NT2/D1 (cell line): ENCODE measurements around the gene FOXI2.
A peak's percentile ranks its signal among the peaks of the same experiment; 100 is the strongest.

Source experiments
- DNase-seq: peaks from one replicate; pipeline ENCODE4 v3.0.0-alpha.2; 2011; ENCODE audit warnings: low read depth, low spot score
- H3K27me3 ChIP-seq: 2 replicates; pipeline ENCODE4 v1.6.0; 2011; ENCODE audit warnings: mild to moderate bottlenecking; ENCODE audit not compliant: insufficient read length, insufficient read depth
- H3K36me3 ChIP-seq: 2 replicates; pipeline ENCODE4 v1.6.1; 2011; ENCODE audit warnings: mild to moderate bottlenecking, low read length, mixed read lengths; ENCODE audit not compliant: insufficient read depth, insufficient read length
- H3K4me1 ChIP-seq: 2 replicates; pipeline ENCODE4 v1.5.1; 2011; ENCODE audit not compliant: insufficient read depth, insufficient read length
- H3K4me3 ChIP-seq: 2 replicates; pipeline ENCODE4 v1.5.1; 2011; ENCODE audit warnings: low read depth; ENCODE audit not compliant: insufficient read length
- H3K9ac ChIP-seq: 2 replicates; pipeline ENCODE4 v1.6.0; 2011; ENCODE audit warnings: low read depth; ENCODE audit not compliant: insufficient read length
- H3K9me3 ChIP-seq: 2 replicates; pipeline ENCODE4 v1.5.1; 2011; ENCODE audit warnings: mild to moderate bottlenecking, low read length; ENCODE audit not compliant: insufficient read depth
- SUZ12 ChIP-seq: IDR thresholded peaks from 2 replicates; pipeline ENCODE4 v1.6.1; 2011; ENCODE audit not compliant: insufficient read length, insufficient read depth; ENCODE audit errors: extremely low read depth
- YY1 ChIP-seq: IDR thresholded peaks from 2 replicates; pipeline ENCODE4 v1.6.1; 2011; ENCODE audit not compliant: insufficient read length, insufficient read depth
- ZNF274 ChIP-seq: IDR thresholded peaks from 2 replicates; pipeline ENCODE4 v1.6.1; 2011; ENCODE audit warnings: mild to moderate bottlenecking, low read depth, low read length

Gene FOXI2

GRCh38 chr10:127736222-127736914, 617 bp upstream of the FOXI2 start:
- H3K27me3 ChIP-seq: peaks cover 60% of the 10 kb centered on the region
- TF ChIP-seq SUZ12 (no peak), YY1 (no peak), ZNF274 (no peak)
- H3K4me3 ChIP-seq: peak overlapping the region; percentile 54
- peak overlapping the region; percentile 76 for H3K9ac ChIP-seq
- H3K9me3 ChIP-seq: no peaks in the 10 kb centered on the region
- peaks cover 5% of the 10 kb centered on the region for H3K4me1 ChIP-seq
- no peak for DNase-seq
- H3K36me3 ChIP-seq: peaks cover 3% of the 10 kb centered on the region

DNA sequence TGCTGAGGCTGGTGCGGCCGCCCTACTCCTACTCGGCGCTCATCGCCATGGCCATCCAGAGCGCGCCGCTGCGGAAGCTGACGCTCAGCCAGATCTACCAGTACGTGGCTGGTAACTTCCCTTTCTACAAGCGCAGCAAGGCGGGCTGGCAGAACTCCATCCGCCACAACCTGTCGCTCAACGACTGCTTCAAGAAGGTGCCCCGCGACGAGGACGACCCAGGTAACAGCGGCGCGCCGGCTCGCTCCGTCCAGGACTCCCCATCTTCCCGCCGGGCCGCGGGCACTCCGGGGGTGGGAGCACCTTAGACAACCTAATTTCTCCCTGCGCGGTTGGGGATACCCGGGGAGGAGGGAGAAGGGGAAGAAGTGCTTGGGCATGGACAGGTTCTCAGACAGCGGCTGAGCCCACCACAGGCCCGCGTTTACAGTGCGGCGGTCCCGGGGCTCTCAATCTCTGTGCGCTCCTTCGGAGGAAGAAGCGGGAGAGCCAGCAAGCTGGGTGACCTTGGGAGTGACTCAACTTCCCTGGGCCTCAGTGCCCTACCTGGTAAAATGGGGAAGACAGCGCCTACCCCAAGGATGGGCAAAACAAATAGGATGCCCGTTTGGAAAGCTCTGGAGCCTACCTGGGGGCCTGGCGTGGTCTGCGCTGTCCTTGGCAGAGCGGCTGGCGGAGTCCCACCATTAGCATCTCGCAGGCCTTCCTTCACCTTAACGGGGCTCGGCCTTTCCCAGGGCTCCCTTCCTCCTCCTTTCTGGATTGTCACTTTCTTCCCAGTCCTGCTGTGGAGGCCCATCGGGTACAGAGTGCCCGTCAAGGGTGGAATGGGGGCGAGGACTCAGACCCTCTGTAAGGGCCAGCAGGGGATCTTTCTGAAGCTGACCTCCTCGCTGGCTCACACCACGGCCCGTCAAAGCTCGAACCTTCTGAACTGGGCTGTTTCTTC, 852 bp downstream of the FOXI2 start:
- DNase-seq: no peak
- peaks cover 60% of the 10 kb centered on the region for H3K27me3 ChIP-seq

GRCh38 chr10:127738512-127739424, 1.8 kb downstream of the FOXI2 start:
- no peak for TF ChIP-seq SUZ12
- no peak for TF ChIP-seq ZNF274
- TF ChIP-seq YY1: no peak
- peaks cover 3% of the 10 kb centered on the region for H3K36me3 ChIP-seq
- H3K9ac ChIP-seq: no peak overlapping the region
- H3K4me3 ChIP-seq: no peak overlapping the region
- peaks cover 5% of the 10 kb centered on the region for H3K4me1 ChIP-seq
- no peak for DNase-seq
- peaks cover 54% of the 10 kb centered on the region for H3K27me3 ChIP-seq
- no peaks in the 10 kb centered on the region for H3K9me3 ChIP-seq

More for the DNA sequence above, 852 bp downstream of the FOXI2 start:
- H3K9me3 ChIP-seq: no peaks in the 10 kb centered on the region
- H3K4me1 ChIP-seq: peaks cover 5% of the 10 kb centered on the region
- H3K4me3 ChIP-seq: peak overlapping the region; percentile 54
- peaks cover 3% of the 10 kb centered on the region for H3K36me3 ChIP-seq
- TF ChIP-seq SUZ12 (no peak), YY1 (no peak), ZNF274 (no peak)
- H3K9ac ChIP-seq: peak overlapping the region; percentile 76

DNA sequence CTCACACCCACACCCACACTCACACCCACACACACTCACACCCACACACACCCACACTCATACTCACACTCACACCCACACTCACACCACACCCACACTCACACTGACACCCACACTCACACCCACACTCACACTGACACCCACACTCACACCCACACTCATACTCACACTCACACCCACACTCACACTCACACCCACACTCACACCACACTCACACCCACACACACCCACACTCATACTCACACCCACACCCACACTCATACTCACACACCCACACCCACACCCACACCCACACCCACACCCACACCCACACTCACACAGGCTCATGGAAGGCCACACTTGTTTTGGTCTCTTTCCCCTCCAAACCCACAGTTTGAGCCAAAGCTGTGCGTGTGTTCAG, 2.9 kb downstream of the FOXI2 start:
- H3K4me3 ChIP-seq: no peak overlapping the region
- no peak overlapping the region for H3K9ac ChIP-seq
- no peaks in the 10 kb centered on the region for H3K9me3 ChIP-seq
- peaks cover 46% of the 10 kb centered on the region for H3K27me3 ChIP-seq
- peaks cover 3% of the 10 kb centered on the region for H3K36me3 ChIP-seq
- H3K4me1 ChIP-seq: peaks cover 5% of the 10 kb centered on the region
- no peak for DNase-seq
- TF ChIP-seq ZNF274 (no peak), YY1 (no peak), SUZ12 (no peak)

- no peaks in the 10 kb centered on the region for H3K9me3 ChIP-seq
- TF ChIP-seq ZNF274 (no peak), YY1 (no peak), SUZ12 (no peak)
- no peak overlapping the region for H3K4me3 ChIP-seq
- H3K36me3 ChIP-seq: peaks cover 3% of the 10 kb centered on the region
- no peak for DNase-seq
- H3K27me3 ChIP-seq: peaks cover 40% of the 10 kb centered on the region
- H3K9ac ChIP-seq: no peak overlapping the region
- H3K4me1 ChIP-seq: peaks cover 2% of the 10 kb centered on the region
These were observed 3.6 kb downstream of the FOXI2 start for GRCh38 chr10:127740596-127740995.

GRCh38 chr10:127743205-127743604, 6.2 kb downstream of the FOXI2 start:
- no peak for TF ChIP-seq SUZ12
- H3K9me3 ChIP-seq: no peaks in the 10 kb centered on the region
- peaks cover 2% of the 10 kb centered on the region for H3K4me1 ChIP-seq
- H3K9ac ChIP-seq: no peak overlapping the region
- H3K27me3 ChIP-seq: peaks cover 18% of the 10 kb centered on the region
- H3K36me3 ChIP-seq: peaks cover 3% of the 10 kb centered on the region
- DNase-seq: no peak
- H3K4me3 ChIP-seq: no peak overlapping the region

GRCh38 chr10:127744956-127745355, 8.0 kb downstream of the FOXI2 start:
- Histone ChIP-seq H3K9me3 (no peaks in the 10 kb centered on the region; the same call in 1 of the 2 replicates), H3K27me3 (peaks cover 2% of the 10 kb centered on the region), H3K9ac (no peak overlapping the region), H3K36me3 (peaks cover 1% of the 10 kb centered on the region), H3K4me1 (no peaks in the 10 kb centered on the region), H3K4me3 (no peak overlapping the region)
- TF ChIP-seq SUZ12 (no peak), ZNF274 (no peak), YY1 (no peak)
- DNase-seq: no peak
